HG02852 (cell line): ENCODE data around the gene TMCO4.
"Not testable (repeated sequence)": the region's sequence is repeated elsewhere in the genome, so short reads cannot be mapped to it uniquely, and the experiment has no call there.

ENCODE experiments used
- ATAC-seq: cut with Tn5 transposase; IDR thresholded peaks from one replicate; pipeline ENCODE4 v1.9.1; 2021; ENCODE audit warnings: mild to moderate bottlenecking, moderate library complexity; ENCODE audit not compliant: unreplicated experiment

The TMCO4 gene

DNA sequence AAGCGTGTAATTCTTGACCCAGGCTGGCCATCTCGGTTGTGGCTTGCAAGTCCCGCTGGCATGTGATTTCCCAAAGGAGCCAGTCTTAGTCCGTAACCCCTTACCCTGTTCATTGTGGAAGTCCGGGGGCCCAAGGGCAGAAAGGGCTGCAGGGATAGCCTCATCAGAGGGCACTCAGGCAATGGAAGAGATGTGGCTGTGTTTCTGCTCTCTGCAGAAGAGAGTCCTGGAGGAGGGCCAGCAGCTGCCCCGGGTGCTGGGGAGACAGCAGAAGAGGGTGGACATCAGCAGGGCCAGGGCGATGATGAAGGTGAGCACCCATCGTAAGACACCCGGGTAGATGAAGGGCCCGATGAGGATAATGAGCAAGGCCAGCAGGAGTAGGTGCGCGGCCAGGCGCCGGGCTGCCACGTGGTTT is 14.5 kb upstream of the TMCO4 start:
- no peak for ATAC-seq

- no peak for ATAC-seq
Observed at GRCh38 chr1:19813643-19813960, 13.9 kb upstream of the TMCO4 start.

DNA sequence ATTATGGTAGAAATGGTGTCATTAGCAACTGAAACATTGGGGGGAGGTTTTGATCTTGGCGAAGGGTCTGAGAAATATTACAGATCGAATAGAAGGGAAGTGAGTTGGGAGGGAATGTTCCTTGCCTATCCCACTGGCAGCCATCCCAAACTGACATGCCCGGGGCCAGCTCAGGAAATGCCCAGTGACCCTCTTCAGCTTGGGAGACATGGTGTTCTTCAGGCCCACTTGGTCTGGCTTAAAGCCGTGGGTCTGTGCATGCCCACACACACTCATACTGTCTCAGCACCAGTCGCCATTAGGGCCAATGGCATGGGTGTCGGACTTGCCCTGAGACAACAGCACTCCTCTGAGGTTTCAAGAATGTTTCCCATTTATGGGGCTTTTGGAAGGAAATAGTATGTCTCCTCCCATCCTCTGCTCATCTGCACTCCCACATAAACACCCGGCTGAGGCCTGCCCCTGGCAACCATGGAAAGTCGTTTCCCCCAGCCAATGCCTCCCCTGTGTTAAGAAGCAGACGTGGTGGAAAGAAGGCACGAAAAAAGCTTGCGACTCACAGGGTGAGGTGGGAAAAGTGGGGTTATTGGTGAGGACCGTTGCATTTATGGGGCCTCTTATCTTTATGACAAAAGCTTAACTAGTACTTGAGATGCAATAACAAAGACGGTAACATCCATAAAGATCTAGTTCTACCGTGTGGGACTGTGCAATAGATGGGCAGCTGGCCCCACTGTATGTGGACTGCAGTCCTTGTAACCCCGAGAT is 13.3 kb upstream of the TMCO4 start:
- no peak for ATAC-seq

DNA sequence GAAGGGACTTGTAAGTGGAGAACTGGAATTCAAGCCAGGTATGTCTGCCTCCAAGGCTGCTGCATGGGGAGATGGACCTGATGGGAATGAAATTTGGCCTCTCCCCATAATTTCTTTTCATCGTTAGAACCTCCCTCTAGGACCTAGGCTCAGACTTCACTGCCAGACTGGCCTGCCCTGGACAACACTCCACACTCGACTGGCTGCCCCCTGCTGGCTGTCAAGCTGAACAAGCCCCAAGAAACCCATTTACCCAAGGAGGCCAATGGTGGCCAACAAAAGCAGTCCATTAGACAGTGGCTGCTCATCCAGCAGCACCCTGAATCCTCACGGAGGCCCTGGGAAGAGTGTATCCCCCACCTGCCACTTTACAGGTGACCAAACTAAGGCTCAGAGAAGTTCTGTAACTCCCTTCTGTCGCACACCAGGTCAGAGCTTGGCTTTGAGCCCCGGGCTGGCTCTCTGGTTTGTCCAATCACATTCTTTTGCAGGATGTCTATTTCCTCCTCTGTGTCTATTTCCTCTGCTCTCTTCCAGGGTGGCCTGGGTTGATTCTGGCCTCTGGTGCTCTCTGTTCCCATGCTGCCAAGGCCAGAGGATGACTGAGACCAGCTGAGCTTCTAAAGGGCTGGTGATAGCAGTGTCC is 11.6 kb upstream of the TMCO4 start:
- no peak for ATAC-seq

- ATAC-seq = no peak
Observed at GRCh38 chr1:19809044-19809750, 9.5 kb upstream of the TMCO4 start.

GRCh38 chr1:19808351-19808750 is 8.6 kb upstream of the TMCO4 start:
- ATAC-seq = no peak

DNA sequence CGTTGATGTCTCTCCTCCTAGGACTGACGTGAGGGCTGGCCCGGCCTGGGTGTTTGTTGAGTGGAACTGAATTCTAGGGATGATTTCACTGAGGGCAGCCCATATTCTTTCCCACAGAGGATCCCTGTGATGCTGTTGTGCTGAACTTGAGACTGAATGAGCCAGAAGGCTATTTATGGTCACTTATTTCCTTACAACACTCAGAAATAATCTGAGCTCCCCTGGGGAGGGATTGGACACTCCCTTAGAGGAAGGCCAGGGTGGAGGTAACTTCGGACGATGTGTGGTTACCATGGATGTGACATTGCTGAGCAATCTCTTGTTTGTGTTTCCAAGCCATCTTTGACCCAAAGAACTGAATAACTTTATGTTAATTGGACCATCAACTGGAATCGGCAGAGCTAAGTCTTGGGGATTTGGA is 5.1 kb upstream of the TMCO4 start:
- no peak for ATAC-seq

GRCh38 chr1:19802269-19802668 is 2.6 kb upstream of the TMCO4 start:
- no peak for ATAC-seq

DNA sequence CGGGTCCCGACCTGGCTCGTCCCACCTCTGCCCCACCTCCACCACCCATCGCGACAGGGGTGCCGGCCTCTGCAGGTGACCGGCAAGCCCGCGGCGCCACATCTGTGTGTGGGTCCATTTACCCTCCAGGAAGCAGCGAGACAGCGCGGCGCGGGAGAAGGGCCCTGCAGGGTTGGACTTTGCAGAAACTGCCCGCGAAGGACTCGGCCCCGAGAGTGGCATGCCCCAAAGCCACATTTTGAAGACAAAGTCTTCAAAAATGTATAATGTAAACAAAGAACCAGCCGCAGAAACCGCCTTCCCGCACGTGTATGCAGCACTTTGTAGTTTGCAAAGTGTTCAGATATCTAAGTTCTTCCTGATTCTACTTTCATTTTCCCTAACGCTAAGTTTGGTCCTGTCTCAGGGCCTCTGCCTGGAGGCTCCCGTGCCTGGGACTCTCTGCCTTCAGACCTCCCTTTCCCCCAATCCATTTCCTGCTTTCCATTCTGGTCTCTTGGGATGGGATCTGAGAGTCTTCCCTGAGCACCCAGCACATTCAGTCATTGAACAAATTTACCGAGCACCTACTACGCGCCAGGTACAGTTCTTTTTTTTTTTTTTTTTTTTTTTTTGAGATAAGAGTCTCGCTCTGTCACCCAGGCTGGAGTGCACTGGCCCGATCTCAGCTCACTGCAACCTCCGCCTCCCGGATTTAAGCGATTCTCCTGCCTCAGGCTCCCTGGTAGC is 524 bp upstream of the TMCO4 start:
- ATAC-seq = peak; percentile 44

- ATAC-seq = no peak
Observed at GRCh38 chr1:19798486-19799229, 1.1 kb downstream of the TMCO4 start.

DNA sequence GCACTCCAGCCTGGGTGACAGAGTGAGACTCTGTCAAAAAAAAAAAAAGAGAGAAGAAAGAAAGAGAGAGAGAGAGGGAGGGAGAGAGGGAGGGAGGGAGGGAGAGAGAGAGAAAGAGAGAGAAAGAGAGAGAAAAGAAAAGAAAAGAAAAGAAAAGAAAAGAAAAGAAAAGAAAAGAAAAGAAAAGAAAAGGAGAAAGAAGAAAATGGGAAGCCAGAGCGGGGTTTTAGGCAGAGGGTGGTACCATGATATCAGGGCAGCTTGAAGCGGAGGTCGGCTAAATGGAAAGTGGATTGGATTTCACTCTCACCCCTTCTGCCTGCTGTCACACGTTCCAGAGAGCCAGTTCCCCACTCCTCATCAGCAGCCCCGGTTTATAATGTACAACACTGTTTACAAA is 1.9 kb downstream of the TMCO4 start:
- ATAC-seq = no peak

- no peak for ATAC-seq
Observed at GRCh38 chr1:19794583-19794982, 5.1 kb downstream of the TMCO4 start.

DNA sequence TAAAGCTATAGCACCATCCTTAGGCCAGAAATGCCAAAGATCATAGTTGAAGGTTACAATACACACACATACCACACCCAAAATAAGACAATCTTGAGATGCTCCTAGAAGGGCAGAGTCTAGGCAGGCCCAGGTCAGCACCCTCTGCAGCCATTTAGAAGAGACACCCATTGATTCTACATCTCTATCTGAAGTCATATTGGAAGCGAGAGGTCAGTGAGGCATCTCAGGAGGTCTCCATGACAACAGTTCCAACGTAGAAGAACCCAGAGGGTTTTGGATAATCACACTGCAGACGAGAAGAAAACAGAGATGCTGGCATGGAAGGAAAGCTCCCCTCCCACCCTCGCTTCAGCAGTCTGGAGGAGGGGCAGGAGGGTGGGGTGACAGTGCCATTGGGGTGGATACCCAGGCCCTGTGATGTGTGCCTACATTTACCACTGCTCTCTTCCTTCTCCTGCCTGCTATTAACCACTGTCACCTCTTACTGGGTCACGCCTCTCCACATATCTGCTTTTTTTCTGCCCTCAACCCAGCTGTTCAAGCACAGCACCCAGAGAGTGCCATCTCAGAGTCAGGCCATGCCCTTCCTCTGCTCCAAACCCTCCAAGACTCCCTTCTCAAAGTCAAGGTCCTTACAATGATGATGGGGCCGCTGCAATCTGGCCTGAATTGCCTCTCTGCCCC is 6.2 kb downstream of the TMCO4 start:
- ATAC-seq = no peak

- no peak for ATAC-seq
Observed at GRCh38 chr1:19792237-19793002, 7.3 kb downstream of the TMCO4 start.

DNA sequence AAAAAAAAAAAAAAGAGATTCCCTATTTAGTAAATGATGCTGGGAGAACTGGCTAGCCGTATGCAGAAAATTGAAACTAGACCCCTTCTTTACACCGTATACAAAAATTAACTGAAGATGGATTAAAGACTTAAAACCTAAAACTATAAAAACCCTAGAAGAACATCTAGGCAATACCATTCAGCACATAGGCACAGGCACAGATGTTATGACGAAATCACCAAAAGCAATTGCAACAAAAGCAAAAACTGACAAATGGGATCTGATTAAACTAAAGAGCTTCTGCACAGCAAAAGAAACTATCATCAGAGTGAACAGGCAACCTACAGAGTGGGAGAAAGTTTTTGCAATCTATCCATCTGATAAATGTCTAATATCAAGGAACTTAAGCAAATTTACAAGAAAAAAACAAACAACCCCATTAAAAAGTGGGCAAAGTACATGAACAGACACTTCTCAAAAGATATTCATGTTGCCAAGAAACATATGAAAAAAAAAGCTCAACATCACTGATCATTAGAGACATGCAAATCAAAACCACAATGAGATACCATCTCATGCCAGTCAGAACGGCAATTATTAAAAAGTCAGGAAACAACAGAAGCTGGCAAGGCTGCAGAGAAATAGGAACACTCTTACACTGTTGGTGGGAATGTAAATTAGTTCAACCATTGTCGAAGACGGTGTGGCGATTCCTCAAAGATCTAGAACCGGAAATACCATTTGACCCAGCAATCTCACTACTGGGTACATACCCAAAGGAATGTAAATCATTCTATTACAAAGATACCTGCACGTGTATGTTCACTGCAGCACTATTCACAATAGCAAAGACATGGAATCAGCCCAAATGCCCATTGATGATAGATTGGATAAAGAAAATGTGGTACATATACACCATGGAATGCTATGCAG is 9.4 kb downstream of the TMCO4 start:
- not testable (repeated sequence) for ATAC-seq

GRCh38 chr1:19786988-19787423 is 12.7 kb downstream of the TMCO4 start:
- ATAC-seq = no peak

DNA sequence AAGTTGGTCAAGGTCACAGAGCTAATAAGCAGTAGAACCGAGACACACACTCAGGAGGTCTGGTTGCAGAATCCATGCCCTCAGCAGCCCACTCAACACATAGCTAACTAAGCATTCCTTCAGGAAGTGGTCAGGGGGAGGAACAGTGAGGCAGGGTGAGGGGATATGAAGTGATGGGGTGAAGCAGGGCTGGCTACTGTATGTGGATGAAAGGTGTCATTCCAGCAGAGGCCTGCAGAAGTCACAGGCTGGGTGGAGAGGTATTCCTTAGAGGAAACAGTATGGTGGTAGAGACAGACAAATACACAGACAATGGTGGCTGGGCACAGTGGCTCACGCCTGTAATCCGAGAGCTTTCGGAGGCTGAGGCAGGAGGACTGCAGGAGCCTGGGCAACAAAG is 14.1 kb downstream of the TMCO4 start:
- no peak for ATAC-seq

GRCh38 chr1:19780267-19780877 is 19.3 kb downstream of the TMCO4 start:
- no peak for ATAC-seq
